HEK293 (cell line): ENCODE measurements around the gene TNFRSF11A.

Experiments
- CTCF ChIA-PET: fragments of 350-600 bp; formaldehyde crosslinking; extraction: SDS; loops from one replicate; lab custom pipeline; 2021; ENCODE audit warnings: antibody characterized with exemption; lab: Yijun Ruan, JAX
- POLR2A ChIA-PET: fragments of 300-600 bp; formaldehyde crosslinking; extraction: SDS; loops from one replicate; lab custom pipeline; 2020; ENCODE audit warnings: antibody characterized with exemption, inconsistent platforms; lab: Yijun Ruan, JAX
- H3K27ac ChIP-seq: fragments of 200-500 bp; sonication (Bioruptor generic); 2 replicates; pipeline ENCODE4 v1.5.1; 2014; ENCODE audit warnings: low read depth, low read length, control low read depth, inconsistent platforms; ENCODE audit errors: extremely low read depth
- H3K36me3 ChIP-seq, 2 experiments: fragments of 200-500 bp in 1 of 2; sonication (Bioruptor generic) in 1 of 2; 1 replicate in 1 of 2; 2 replicates in 1 of 2; pipeline ENCODE4 v1.5.1; 2014 to 2017; ENCODE audit warnings: inconsistent platforms in 2 of 2, low read length in 2 of 2; ENCODE audit not compliant: control insufficient read depth in 2 of 2, insufficient read depth in 1 of 2
- H3K4me1 ChIP-seq: fragments of 200-500 bp; sonication (Bioruptor generic); 2 replicates; pipeline ENCODE4 v1.5.1; 2014; ENCODE audit warnings: mild to moderate bottlenecking, low read length, inconsistent platforms; ENCODE audit not compliant: control insufficient read depth, insufficient read depth
- H3K4me3 ChIP-seq: 2 replicates; pipeline ENCODE4 v1.5.1; 2011; ENCODE audit warnings: low read depth, mild to moderate bottlenecking, control low read depth, low read length, moderate library complexity
- H3K9me3 ChIP-seq: fragments of 200-500 bp; sonication (Bioruptor generic); 2 replicates; pipeline ENCODE4 v1.5.1; 2014; ENCODE audit warnings: low read depth, low read length, inconsistent platforms; ENCODE audit not compliant: control insufficient read depth, insufficient read depth
- BCL11A ChIP-seq: fragments of 450-650 bp; formaldehyde crosslinking; IDR thresholded peaks from 2 replicates; pipeline ENCODE4 v1.5.1; 2016; ENCODE audit warnings: low read depth, missing biosample characterization, missing genetic modification characterization
- GLIS1 ChIP-seq: fragments of 450-650 bp; formaldehyde crosslinking; IDR thresholded peaks from 2 replicates; pipeline ENCODE4 v1.5.1; 2016; ENCODE audit warnings: missing biosample characterization, missing genetic modification characterization
- IKZF3 ChIP-seq: fragments of 450-650 bp; IDR thresholded peaks from 2 replicates; pipeline ENCODE4 v1.5.0; 2018; ENCODE audit warnings: missing biosample characterization, mild to moderate bottlenecking, missing genetic modification characterization, moderate library complexity
- KLF1 ChIP-seq: fragments of 450-650 bp; formaldehyde crosslinking; IDR thresholded peaks from 2 replicates; pipeline ENCODE4 v1.5.1; 2016; ENCODE audit warnings: missing biosample characterization, missing genetic modification characterization
- PATZ1 ChIP-seq: fragments of 450-650 bp; formaldehyde crosslinking; IDR thresholded peaks from 2 replicates; pipeline ENCODE4 v1.5.1; 2016; ENCODE audit warnings: missing biosample characterization, missing genetic modification characterization
- RBAK ChIP-seq: fragments of 450-650 bp; formaldehyde crosslinking; IDR thresholded peaks from 2 replicates; pipeline ENCODE4 v1.5.1; 2016; ENCODE audit warnings: missing biosample characterization, missing genetic modification characterization
- SP3 ChIP-seq: fragments of 450-650 bp; formaldehyde crosslinking; IDR thresholded peaks from 2 replicates; pipeline ENCODE4 v1.5.1; 2016; ENCODE audit warnings: missing biosample characterization, missing genetic modification characterization
- ZBTB48 ChIP-seq: fragments of 450-650 bp; formaldehyde crosslinking; IDR thresholded peaks from 2 replicates; pipeline ENCODE4 v1.5.1; 2016; ENCODE audit warnings: missing biosample characterization, missing genetic modification characterization
- ZBTB8A ChIP-seq: fragments of 450-650 bp; formaldehyde crosslinking; IDR thresholded peaks from 2 replicates; pipeline ENCODE4 v1.5.1; 2016; ENCODE audit warnings: missing biosample characterization, missing genetic modification characterization
- ZFP3 ChIP-seq: fragments of 450-650 bp; formaldehyde crosslinking; IDR thresholded peaks from 2 replicates; pipeline ENCODE4 v1.5.1; 2016; ENCODE audit warnings: low read depth, missing biosample characterization, missing genetic modification characterization
- ZFP41 ChIP-seq: fragments of 450-650 bp; formaldehyde crosslinking; IDR thresholded peaks from 2 replicates; pipeline ENCODE4 v1.5.1; 2016; ENCODE audit warnings: missing biosample characterization, missing genetic modification characterization, borderline replicate concordance
- ZNF146 ChIP-seq: fragments of 450-650 bp; formaldehyde crosslinking; IDR thresholded peaks from 2 replicates; pipeline ENCODE4 v1.5.1; 2016; ENCODE audit warnings: missing biosample characterization, missing genetic modification characterization
- ZNF19 ChIP-seq: fragments of 450-650 bp; formaldehyde crosslinking; IDR thresholded peaks from 2 replicates; pipeline ENCODE4; 2016; ENCODE audit warnings: missing biosample characterization, missing genetic modification characterization, low read depth
- ZNF211 ChIP-seq: fragments of 450-650 bp; formaldehyde crosslinking; IDR thresholded peaks from 2 replicates; pipeline ENCODE4 v1.5.1; 2016; ENCODE audit warnings: low read depth, missing biosample characterization, missing genetic modification characterization
- ZNF311 ChIP-seq: fragments of 450-650 bp; formaldehyde crosslinking; IDR thresholded peaks from 2 replicates; pipeline ENCODE4 v1.5.1; 2017; ENCODE audit warnings: missing biosample characterization, missing genetic modification characterization, borderline replicate concordance
- ZNF335 ChIP-seq: fragments of 450-650 bp; formaldehyde crosslinking; conservative IDR thresholded peaks from 2 replicates; pipeline ENCODE4 v1.5.1; 2016; ENCODE audit warnings: missing biosample characterization, missing genetic modification characterization
- ZNF473 ChIP-seq: fragments of 450-650 bp; formaldehyde crosslinking; IDR thresholded peaks from 2 replicates; pipeline ENCODE4 v1.5.1; 2017; ENCODE audit warnings: missing biosample characterization, missing genetic modification characterization
- ZNF561 ChIP-seq: fragments of 450-650 bp; IDR thresholded peaks from 2 replicates; pipeline ENCODE4 v1.5.1; 2018; ENCODE audit warnings: missing biosample characterization, missing genetic modification characterization, borderline replicate concordance
- ZNF626 ChIP-seq: fragments of 450-650 bp; sonication (Bioruptor Pico); formaldehyde crosslinking; IDR thresholded peaks from 2 replicates; pipeline ENCODE4 v1.5.1; 2018; ENCODE audit warnings: missing biosample characterization, missing genetic modification characterization, inconsistent platforms
- ZNF645 ChIP-seq: fragments of 450-650 bp; formaldehyde crosslinking; IDR thresholded peaks from 2 replicates; pipeline ENCODE4; 2016; ENCODE audit warnings: missing biosample characterization, missing genetic modification characterization
- ZNF785 ChIP-seq: fragments of 450-650 bp; formaldehyde crosslinking; IDR thresholded peaks from 2 replicates; pipeline ENCODE4 v1.5.1; 2016; ENCODE audit warnings: missing biosample characterization, missing genetic modification characterization
- TF ChIP-seq, protein P1 (sequence below): fragments of 450-650 bp; formaldehyde crosslinking; IDR thresholded peaks from 2 replicates; pipeline ENCODE4 v1.5.1; 2016; ENCODE audit warnings: missing biosample characterization, missing genetic modification characterization, borderline replicate concordance
- TF ChIP-seq, protein P2 (sequence below): fragments of 450-650 bp; formaldehyde crosslinking; IDR thresholded peaks from 2 replicates; pipeline ENCODE4 v1.5.1; 2016; ENCODE audit warnings: missing biosample characterization, missing genetic modification characterization
- TF ChIP-seq, protein P3 (sequence below): fragments of 450-650 bp; formaldehyde crosslinking; IDR thresholded peaks from 2 replicates; pipeline ENCODE4 v1.5.1; 2016; ENCODE audit warnings: missing biosample characterization, missing genetic modification characterization
- TF ChIP-seq, protein P4 (sequence below): fragments of 450-650 bp; formaldehyde crosslinking; IDR thresholded peaks from 2 replicates; pipeline ENCODE4 v1.5.1; 2016; ENCODE audit warnings: missing biosample characterization, missing genetic modification characterization

The TNFRSF11A gene

GRCh38 chr18:62301322-62301721 is 23.8 kb upstream of the TNFRSF11A start:
- Histone ChIP-seq H3K27ac (no peak overlapping the region), H3K9me3 (no peaks in the 10 kb centered on the region), H3K4me1 (no peaks in the 10 kb centered on the region), H3K4me3 (no peak overlapping the region), H3K36me3 (peaks cover 17 to 21% of the 10 kb centered on the region in 2 experiments)
- CTCF ChIA-PET: interaction anchor here (0.5 kb wide), 1 partner anchor 13 kb away, joined by 3 read pairs; no protein-coding TSS in a partner anchor
- TF ChIP-seq, protein P1, sequence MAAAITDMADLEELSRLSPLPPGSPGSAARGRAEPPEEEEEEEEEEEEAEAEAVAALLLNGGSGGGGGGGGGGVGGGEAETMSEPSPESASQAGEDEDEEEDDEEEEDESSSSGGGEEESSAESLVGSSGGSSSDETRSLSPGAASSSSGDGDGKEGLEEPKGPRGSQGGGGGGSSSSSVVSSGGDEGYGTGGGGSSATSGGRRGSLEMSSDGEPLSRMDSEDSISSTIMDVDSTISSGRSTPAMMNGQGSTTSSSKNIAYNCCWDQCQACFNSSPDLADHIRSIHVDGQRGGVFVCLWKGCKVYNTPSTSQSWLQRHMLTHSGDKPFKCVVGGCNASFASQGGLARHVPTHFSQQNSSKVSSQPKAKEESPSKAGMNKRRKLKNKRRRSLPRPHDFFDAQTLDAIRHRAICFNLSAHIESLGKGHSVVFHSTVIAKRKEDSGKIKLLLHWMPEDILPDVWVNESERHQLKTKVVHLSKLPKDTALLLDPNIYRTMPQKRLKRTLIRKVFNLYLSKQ (tag by site-specific recombination): no peak
- TF ChIP-seq ZNF626 (tag by site-specific recombination) (no peak), ZNF146 (tag by site-specific recombination) (no peak), RBAK (tag by site-specific recombination) (no peak), ZBTB48 (no peak), ZNF211 (tag by site-specific recombination) (no peak), ZBTB8A (no peak), ZNF335 (tag by site-specific recombination) (no peak), ZNF473 (no peak), ZFP41 (tag by site-specific recombination) (no peak)
- TF ChIP-seq, protein P2, sequence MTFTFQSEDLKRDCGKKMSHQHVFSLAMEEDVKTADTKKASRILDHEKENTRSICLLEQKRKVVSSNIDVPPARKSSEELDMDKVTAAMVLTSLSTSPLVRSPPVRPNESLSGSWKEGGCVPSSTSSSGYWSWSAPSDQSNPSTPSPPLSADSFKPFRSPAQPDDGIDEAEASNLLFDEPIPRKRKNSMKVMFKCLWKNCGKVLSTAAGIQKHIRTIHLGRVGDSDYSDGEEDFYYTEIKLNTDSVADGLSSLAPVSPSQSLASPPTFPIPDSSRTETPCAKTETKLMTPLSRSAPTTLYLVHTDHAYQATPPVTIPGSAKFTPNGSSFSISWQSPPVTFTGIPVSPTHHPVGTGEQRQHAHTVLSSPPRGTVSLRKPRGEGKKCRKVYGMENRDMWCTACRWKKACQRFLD: no peak
- TF ChIP-seq, protein P3, sequence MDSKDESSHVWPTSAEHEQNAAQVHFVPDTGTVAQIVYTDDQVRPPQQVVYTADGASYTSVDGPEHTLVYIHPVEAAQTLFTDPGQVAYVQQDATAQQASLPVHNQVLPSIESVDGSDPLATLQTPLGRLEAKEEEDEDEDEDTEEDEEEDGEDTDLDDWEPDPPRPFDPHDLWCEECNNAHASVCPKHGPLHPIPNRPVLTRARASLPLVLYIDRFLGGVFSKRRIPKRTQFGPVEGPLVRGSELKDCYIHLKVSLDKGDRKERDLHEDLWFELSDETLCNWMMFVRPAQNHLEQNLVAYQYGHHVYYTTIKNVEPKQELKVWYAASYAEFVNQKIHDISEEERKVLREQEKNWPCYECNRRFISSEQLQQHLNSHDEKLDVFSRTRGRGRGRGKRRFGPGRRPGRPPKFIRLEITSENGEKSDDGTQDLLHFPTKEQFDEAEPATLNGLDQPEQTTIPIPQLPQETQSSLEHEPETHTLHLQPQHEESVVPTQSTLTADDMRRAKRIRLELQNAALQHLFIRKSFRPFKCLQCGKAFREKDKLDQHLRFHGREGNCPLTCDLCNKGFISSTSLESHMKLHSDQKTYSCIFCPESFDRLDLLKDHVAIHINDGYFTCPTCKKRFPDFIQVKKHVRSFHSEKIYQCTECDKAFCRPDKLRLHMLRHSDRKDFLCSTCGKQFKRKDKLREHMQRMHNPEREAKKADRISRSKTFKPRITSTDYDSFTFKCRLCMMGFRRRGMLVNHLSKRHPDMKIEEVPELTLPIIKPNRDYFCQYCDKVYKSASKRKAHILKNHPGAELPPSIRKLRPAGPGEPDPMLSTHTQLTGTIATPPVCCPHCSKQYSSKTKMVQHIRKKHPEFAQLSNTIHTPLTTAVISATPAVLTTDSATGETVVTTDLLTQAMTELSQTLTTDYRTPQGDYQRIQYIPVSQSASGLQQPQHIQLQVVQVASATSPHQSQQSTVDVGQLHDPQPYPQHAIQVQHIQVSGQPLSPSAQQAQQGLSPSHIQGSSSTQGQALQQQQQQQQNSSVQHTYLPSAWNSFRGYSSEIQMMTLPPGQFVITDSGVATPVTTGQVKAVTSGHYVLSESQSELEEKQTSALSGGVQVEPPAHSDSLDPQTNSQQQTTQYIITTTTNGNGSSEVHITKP (tag by site-specific recombination): no peak
- POLR2A ChIA-PET: no interaction called here

DNA sequence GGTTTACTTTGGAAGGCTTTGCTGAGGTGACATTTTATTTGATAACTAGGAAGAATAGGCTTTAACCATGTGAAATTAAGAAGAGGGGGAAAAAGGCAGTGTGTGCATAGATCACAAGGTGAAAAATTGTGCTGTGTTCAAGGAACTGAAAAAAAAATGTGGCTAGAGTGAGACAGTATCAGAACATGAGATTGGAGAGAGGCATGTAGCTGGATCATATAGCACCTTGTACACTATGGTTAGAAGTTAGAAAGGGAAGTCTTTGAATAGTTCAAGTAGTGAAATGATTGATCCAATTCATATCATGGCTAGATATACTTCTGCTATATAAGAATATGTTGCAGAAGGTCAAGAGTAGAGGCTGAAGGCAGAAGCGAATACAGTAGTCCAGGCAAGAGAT is 12.3 kb upstream of the TNFRSF11A start:
- H3K27ac ChIP-seq: no peak overlapping the region
- CTCF ChIA-PET: interaction anchor here (1.0 to 1.2 kb wide), 2 partner anchors 12 to 14 kb away, joined by 5 read pairs; partner anchors contain the start of gene TNFRSF11A
- no peak for TF ChIP-seq ZNF645 (tag by site-specific recombination)
- no peak for TF ChIP-seq SP3 (tag by site-specific recombination)
- TF ChIP-seq, protein P4, sequence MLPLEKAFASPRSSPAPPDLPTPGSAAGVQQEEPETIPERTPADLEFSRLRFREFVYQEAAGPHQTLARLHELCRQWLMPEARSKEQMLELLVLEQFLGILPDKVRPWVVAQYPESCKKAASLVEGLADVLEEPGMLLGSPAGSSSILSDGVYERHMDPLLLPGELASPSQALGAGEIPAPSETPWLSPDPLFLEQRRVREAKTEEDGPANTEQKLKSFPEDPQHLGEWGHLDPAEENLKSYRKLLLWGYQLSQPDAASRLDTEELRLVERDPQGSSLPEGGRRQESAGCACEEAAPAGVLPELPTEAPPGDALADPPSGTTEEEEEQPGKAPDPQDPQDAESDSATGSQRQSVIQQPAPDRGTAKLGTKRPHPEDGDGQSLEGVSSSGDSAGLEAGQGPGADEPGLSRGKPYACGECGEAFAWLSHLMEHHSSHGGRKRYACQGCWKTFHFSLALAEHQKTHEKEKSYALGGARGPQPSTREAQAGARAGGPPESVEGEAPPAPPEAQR: no peak
- TF ChIP-seq ZNF785 (tag by site-specific recombination): no peak
- no peak for TF ChIP-seq ZNF561 (tag by site-specific recombination)
- no peak for TF ChIP-seq IKZF3 (tag by site-specific recombination)
- TF ChIP-seq BCL11A (tag by site-specific recombination): no peak
- no peak for TF ChIP-seq PATZ1 (tag by site-specific recombination)
- TF ChIP-seq GLIS1 (tag by site-specific recombination): no peak
- no peak for TF ChIP-seq KLF1 (tag by site-specific recombination)
- no peak for TF ChIP-seq ZFP3 (tag by site-specific recombination)
- no peak for TF ChIP-seq ZNF311 (tag by site-specific recombination)
- no peak for TF ChIP-seq ZNF19 (tag by site-specific recombination)

More for the DNA sequence above, 12.3 kb upstream of the TNFRSF11A start:
- no peak overlapping the region for H3K4me3 ChIP-seq
- POLR2A ChIA-PET: no interaction called here
- H3K4me1 ChIP-seq: no peaks in the 10 kb centered on the region
- peaks cover 4 to 6% of the 10 kb centered on the region in 2 experiments; a peak in 2 of 3 replicates for H3K36me3 ChIP-seq
- H3K9me3 ChIP-seq: no peaks in the 10 kb centered on the region
